A673 (cell line): ENCODE results near the gene TCFL5.

ENCODE experiments used
- EZH2 ChIP-seq: fragments of 200-600 bp; sonication (generic); IDR thresholded peaks from 2 replicates; pipeline ENCODE4 v1.6.1; 2017; ENCODE audit warnings: borderline replicate concordance, low read depth, mild to moderate bottlenecking, mixed read lengths, antibody characterized with exemption, low read length; ENCODE audit not compliant: poor library complexity, severe bottlenecking
- TF ChIP-seq, protein P1 (sequence below): fragments of 300-800, 200-600 bp; sonication (generic); conservative IDR thresholded peaks from 2 replicates; pipeline ENCODE4 v1.5.1; 2017; ENCODE audit warnings: low read depth, mild to moderate bottlenecking, antibody characterized with exemption, low read length, moderate library complexity, mixed read lengths

DNA sequence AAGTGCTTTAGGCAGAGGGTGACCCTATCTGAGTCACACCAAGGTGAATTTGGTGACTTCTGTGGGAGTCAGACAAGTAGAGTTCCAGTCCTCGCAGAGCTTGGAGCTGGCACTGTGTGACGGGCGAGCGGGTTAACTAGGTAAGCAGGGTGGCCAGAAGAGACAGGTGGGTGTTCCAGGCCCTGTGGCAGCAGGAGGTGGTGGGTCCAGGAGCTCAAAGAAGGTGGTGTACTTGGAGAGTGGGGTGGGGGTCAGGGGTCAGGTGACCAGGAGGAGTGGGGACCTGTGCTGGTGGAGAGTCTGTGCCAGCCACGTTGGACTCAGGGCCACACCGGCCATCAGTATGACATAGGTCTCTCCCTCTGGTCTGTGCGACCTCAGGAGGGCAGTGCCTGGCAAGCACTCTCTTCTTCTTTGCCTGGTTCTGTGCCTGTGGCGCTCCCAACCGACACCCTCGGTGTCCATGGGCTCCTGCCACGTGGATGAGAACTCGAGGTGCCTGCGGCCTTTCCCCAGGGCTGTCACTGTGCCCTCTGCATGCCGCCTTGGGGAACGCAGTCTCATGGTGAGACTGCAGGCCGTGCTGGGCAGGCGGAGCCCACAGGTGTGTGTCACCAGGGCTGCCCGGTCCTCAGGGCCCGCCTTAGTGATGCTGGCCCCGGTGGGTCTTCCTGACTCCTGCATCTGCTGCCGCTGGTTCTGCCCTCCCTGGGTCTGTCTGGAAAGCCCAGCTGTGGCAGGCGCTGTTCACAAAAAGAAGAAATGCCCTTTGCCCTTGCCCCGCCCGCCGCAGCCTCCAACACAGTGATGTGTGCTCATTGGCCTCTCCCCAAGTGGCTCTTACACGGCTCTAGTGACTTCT is 63.7 kb downstream of the TCFL5 start:
- TF ChIP-seq, protein P1, sequence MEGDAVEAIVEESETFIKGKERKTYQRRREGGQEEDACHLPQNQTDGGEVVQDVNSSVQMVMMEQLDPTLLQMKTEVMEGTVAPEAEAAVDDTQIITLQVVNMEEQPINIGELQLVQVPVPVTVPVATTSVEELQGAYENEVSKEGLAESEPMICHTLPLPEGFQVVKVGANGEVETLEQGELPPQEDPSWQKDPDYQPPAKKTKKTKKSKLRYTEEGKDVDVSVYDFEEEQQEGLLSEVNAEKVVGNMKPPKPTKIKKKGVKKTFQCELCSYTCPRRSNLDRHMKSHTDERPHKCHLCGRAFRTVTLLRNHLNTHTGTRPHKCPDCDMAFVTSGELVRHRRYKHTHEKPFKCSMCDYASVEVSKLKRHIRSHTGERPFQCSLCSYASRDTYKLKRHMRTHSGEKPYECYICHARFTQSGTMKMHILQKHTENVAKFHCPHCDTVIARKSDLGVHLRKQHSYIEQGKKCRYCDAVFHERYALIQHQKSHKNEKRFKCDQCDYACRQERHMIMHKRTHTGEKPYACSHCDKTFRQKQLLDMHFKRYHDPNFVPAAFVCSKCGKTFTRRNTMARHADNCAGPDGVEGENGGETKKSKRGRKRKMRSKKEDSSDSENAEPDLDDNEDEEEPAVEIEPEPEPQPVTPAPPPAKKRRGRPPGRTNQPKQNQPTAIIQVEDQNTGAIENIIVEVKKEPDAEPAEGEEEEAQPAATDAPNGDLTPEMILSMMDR = no peak
- TF ChIP-seq EZH2 = no peak
